ENCODE results near the gene ST6GAL2. TPM values are rescaled to one million over a fixed set of nuclear protein-coding genes. Genes with fewer than 3 reads are reported as not detected.

The ST6GAL2 gene
- total RNA-seq, 1 experiment from 2014 or later, result 11.4 TPM

GRCh38 chr2:106876699-106877098, 9.3 kb downstream of the ST6GAL2 start:
- TF ChIP-seq CTCF (conservative IDR thresholded peaks at IDR 0.05; ENCODE audit: low read depth, low read length) (no peak), EZH2phosphoT487 (IDR thresholded peaks at IDR 0.05; ENCODE audit: borderline replicate concordance, low read length) (no peak), EZH2 (IDR thresholded peaks at IDR 0.05; ENCODE audit: low read length, unreplicated experiment) (no peak)
- Histone ChIP-seq H3K9me2 (replicated peaks; ENCODE audit: low read length) (no peaks in the 10 kb centered on the region), H3K27ac (ENCODE audit: low read length) (no peak overlapping the region), H2AFZ (ENCODE audit: low read length) (no peak overlapping the region), H3K4me3 (ENCODE audit: low read length) (no peak overlapping the region), H3K4me1 (ENCODE audit: insufficient read depth, low read length) (0 out of 2 replicates have a peak, but pooled peaks cover 7% of the 10 kb centered on the region), H3K79me2 (ENCODE audit: low read length) (peaks cover 38% of the 10 kb centered on the region), H4K20me1 (ENCODE audit: low read length) (no peaks in the 10 kb centered on the region), H3K36me3 (ENCODE audit: low read depth, low read length) (no peaks in the 10 kb centered on the region), H3K27me3 (ENCODE audit: low read length) (no peaks in the 10 kb centered on the region), H3K9ac (ENCODE audit: low read length) (no peak overlapping the region), H3F3A (ENCODE audit: low read length, unreplicated experiment) (no peaks in the 10 kb centered on the region), H3K9me3 (ENCODE audit: low read length) (no peaks in the 10 kb centered on the region), H3K4me2 (ENCODE audit: low read length) (no peak overlapping the region)
- intact Hi-C loops (cut with micrococcal nuclease), result no loop called here
- ATAC-seq, result no peak
- ChIA-PET CTCF (no interaction called here), POLR2A (ENCODE audit: unreplicated experiment) (no interaction called here)
- BruUV-seq (replicated peaks), result no TSS peak
- no peak for DNase-seq

GRCh38 chr2:106869512-106870275, 16.3 kb downstream of the ST6GAL2 start:
- TF ChIP-seq EZH2phosphoT487 (IDR thresholded peaks at IDR 0.05; ENCODE audit: borderline replicate concordance, low read length), result no peak
- no peak for TF ChIP-seq EZH2 (IDR thresholded peaks at IDR 0.05; ENCODE audit: low read length, unreplicated experiment)
- no peak; the same call in 1 of the 2 replicates for TF ChIP-seq CTCF (conservative IDR thresholded peaks at IDR 0.05; ENCODE audit: low read depth, low read length)
- no TSS peak for BruUV-seq (replicated peaks)
- H3K4me1 ChIP-seq (ENCODE audit: insufficient read depth, low read length), result no peaks in the 10 kb centered on the region
- no peaks in the 10 kb centered on the region for H3K36me3 ChIP-seq (ENCODE audit: low read depth, low read length)
- intact Hi-C loops (cut with micrococcal nuclease), result no loop called here
- no peak overlapping the region for H2AFZ ChIP-seq (ENCODE audit: low read length)
- DNase-seq (no peak), ATAC-seq (no peak)
- CTCF ChIA-PET, result no interaction called here
- no peak overlapping the region for H3K27ac ChIP-seq (ENCODE audit: low read length)
- H3F3A ChIP-seq (ENCODE audit: low read length, unreplicated experiment), result no peaks in the 10 kb centered on the region
- no peaks in the 10 kb centered on the region for H3K79me2 ChIP-seq (ENCODE audit: low read length)
- no peak overlapping the region for H3K4me2 ChIP-seq (ENCODE audit: low read length)
- H3K9me2 ChIP-seq (replicated peaks; ENCODE audit: low read length), result no peaks in the 10 kb centered on the region
- H3K9ac ChIP-seq (ENCODE audit: low read length), result no peak overlapping the region
- H3K27me3 ChIP-seq (ENCODE audit: low read length), result no peaks in the 10 kb centered on the region
- no peak overlapping the region for H3K4me3 ChIP-seq (ENCODE audit: low read length)
- H4K20me1 ChIP-seq (ENCODE audit: low read length), result no peaks in the 10 kb centered on the region
- no peaks in the 10 kb centered on the region for H3K9me3 ChIP-seq (ENCODE audit: low read length)
- POLR2A ChIA-PET (ENCODE audit: unreplicated experiment), result no interaction called here

- Histone ChIP-seq H3K4me2 (ENCODE audit: low read length) (no peak overlapping the region), H3K36me3 (ENCODE audit: low read depth, low read length) (no peaks in the 10 kb centered on the region), H2AFZ (ENCODE audit: low read length) (no peak overlapping the region), H3K9ac (ENCODE audit: low read length) (no peak overlapping the region), H3K27ac (ENCODE audit: low read length) (no peak overlapping the region), H3K4me1 (ENCODE audit: insufficient read depth, low read length) (no peaks in the 10 kb centered on the region), H3K79me2 (ENCODE audit: low read length) (no peaks in the 10 kb centered on the region), H3K27me3 (ENCODE audit: low read length) (no peaks in the 10 kb centered on the region), H4K20me1 (ENCODE audit: low read length) (no peaks in the 10 kb centered on the region), H3F3A (ENCODE audit: low read length, unreplicated experiment) (no peaks in the 10 kb centered on the region), H3K4me3 (ENCODE audit: low read length) (no peak overlapping the region), H3K9me2 (replicated peaks; ENCODE audit: low read length) (no peaks in the 10 kb centered on the region), H3K9me3 (ENCODE audit: low read length) (no peaks in the 10 kb centered on the region)
- CTCF ChIA-PET, result no interaction called here
- no peak for DNase-seq
- no peak for ATAC-seq
- intact Hi-C loops (cut with micrococcal nuclease), result no loop called here
- no TSS peak for BruUV-seq (replicated peaks)
- TF ChIP-seq EZH2phosphoT487 (IDR thresholded peaks at IDR 0.05; ENCODE audit: borderline replicate concordance, low read length) (no peak), CTCF (conservative IDR thresholded peaks at IDR 0.05; ENCODE audit: low read depth, low read length) (0 out of 2 replicates have a peak, but pooled peaks have one; percentile 23), EZH2 (IDR thresholded peaks at IDR 0.05; ENCODE audit: low read length, unreplicated experiment) (no peak)
- POLR2A ChIA-PET (ENCODE audit: unreplicated experiment), result no interaction called here
Observed at GRCh38 chr2:106868275-106868674, 17.7 kb downstream of the ST6GAL2 start.

Data from PC-3 (cell line).